Fibroblast of villous mesenchyme (primary cell): Measurements from ENCODE around the gene SMG5. TPM values are rescaled to one million over a fixed set of nuclear protein-coding genes. Genes with fewer than 3 reads are reported as not detected.

Experiments
- DNase-seq: peaks from one replicate; pipeline ENCODE4 v3.0.0-alpha.2; 2010; ENCODE audit warnings: low read depth
- H3K4me3 ChIP-seq: 2 replicates; pipeline ENCODE4 v1.5.1; 2011; ENCODE audit warnings: low read depth, mild to moderate bottlenecking, low read length
- CTCF ChIP-seq: IDR thresholded peaks from 2 replicates; pipeline ENCODE4 v1.5.1; 2012; ENCODE audit warnings: low read depth, mild to moderate bottlenecking, low read length; ENCODE audit not compliant: insufficient read depth
- total RNA-seq: library from RNA; depleted of rRNA; stranded (reverse); fragments of >200 nt; gene quantifications from 2 replicates; pipeline ENCODE4 v1.2.3, GENCODE V29; 2012

Gene SMG5
- total RNA-seq, 1 donor = 63.5 TPM

- peak overlapping the region; percentile 75 for H3K4me3 ChIP-seq
- DNase-seq = peak; percentile 87
- no peak for TF ChIP-seq CTCF
Measured at GRCh38 chr1:156291226-156292061, 8.8 kb upstream of the SMG5 start.

- no peak for TF ChIP-seq CTCF
- no peak for DNase-seq
- no peak overlapping the region for H3K4me3 ChIP-seq
Measured at GRCh38 chr1:156289857-156290256, 7.2 kb upstream of the SMG5 start.

- no peak overlapping the region for H3K4me3 ChIP-seq
- TF ChIP-seq CTCF = no peak
- no peak for DNase-seq
Measured at GRCh38 chr1:156286061-156286460, 3.4 kb upstream of the SMG5 start.

- DNase-seq = no peak
- no peak for TF ChIP-seq CTCF
- no peak overlapping the region for H3K4me3 ChIP-seq
Measured at GRCh38 chr1:156285437-156285836, 2.8 kb upstream of the SMG5 start.

GRCh38 chr1:156284757-156285156 is 2.1 kb upstream of the SMG5 start:
- DNase-seq = no peak
- H3K4me3 ChIP-seq = no peak overlapping the region
- no peak for TF ChIP-seq CTCF

- peak within 1 kb of the TSS; percentile 71 for H3K4me3 ChIP-seq
- TF ChIP-seq CTCF = no peak
- DNase-seq = no peak
Measured at GRCh38 chr1:156284112-156284511, 1.5 kb upstream of the SMG5 start, which contains the start of gene TMEM79. TMEM79 (plus strand) TSS chr1:156284325; CDS start chr1:156285227, 902 bp downstream.
